Measurements from ENCODE around the gene CLSTN2. TPM values are rescaled to one million over a fixed set of nuclear protein-coding genes. Genes with fewer than 3 reads are reported as not detected.

The CLSTN2 gene
- total RNA-seq, 1 experiment from 2014 or later: not detected

- ChIA-PET POLR2A (ENCODE audit: unreplicated experiment) (no interaction called here), CTCF (no interaction called here)
- no TSS peak for BruUV-seq (replicated peaks)
- Histone ChIP-seq H3K27ac (no peak overlapping the region), H3K4me3 (no peak overlapping the region), H3K36me3 (ENCODE audit: low read depth) (no peaks in the 10 kb centered on the region), H3K9me3 (ENCODE audit: insufficient read depth, low read depth) (no peaks in the 10 kb centered on the region), H3K4me1 (replicated peaks; ENCODE audit: insufficient read depth) (no peaks in the 10 kb centered on the region), H2AFZ (no peak overlapping the region), H3K4me2 (no peak overlapping the region), H3K79me2 (ENCODE audit: low read depth) (no peaks in the 10 kb centered on the region), H3K27me3 (ENCODE audit: insufficient read depth, low read depth) (no peaks in the 10 kb centered on the region), H3F3A (ENCODE audit: insufficient read depth, low read depth) (no peaks in the 10 kb centered on the region), H3K9me2 (ENCODE audit: insufficient read depth) (no peaks in the 10 kb centered on the region), H4K20me1 (ENCODE audit: insufficient read depth) (no peaks in the 10 kb centered on the region)
- no peak for TF ChIP-seq EZH2 (IDR thresholded peaks at IDR 0.05; ENCODE audit: low read depth)
- no peak for TF ChIP-seq CTCF (conservative IDR thresholded peaks at IDR 0.05)
- DNase-seq: no peak
- intact Hi-C loops (cut with micrococcal nuclease; ENCODE audit: unreplicated experiment): no loop called here
These were observed 330.3 kb downstream of the CLSTN2 start for GRCh38 chr3:140265302-140265701.

- H3K79me2 ChIP-seq (ENCODE audit: low read depth): no peaks in the 10 kb centered on the region
- H3K4me2 ChIP-seq: no peak overlapping the region
- H3K27ac ChIP-seq: no peak overlapping the region
- no peaks in the 10 kb centered on the region for H3K4me1 ChIP-seq (replicated peaks; ENCODE audit: insufficient read depth)
- no peaks in the 10 kb centered on the region for H3K9me3 ChIP-seq (ENCODE audit: insufficient read depth, low read depth)
- ChIA-PET POLR2A (ENCODE audit: unreplicated experiment) (no interaction called here), CTCF (no interaction called here)
- no peaks in the 10 kb centered on the region for H3K27me3 ChIP-seq (ENCODE audit: insufficient read depth, low read depth)
- intact Hi-C loops (cut with micrococcal nuclease; ENCODE audit: unreplicated experiment): no loop called here
- no TSS peak for BruUV-seq (replicated peaks)
- no peaks in the 10 kb centered on the region for H3K36me3 ChIP-seq (ENCODE audit: low read depth)
- no peaks in the 10 kb centered on the region for H4K20me1 ChIP-seq (ENCODE audit: insufficient read depth)
- H2AFZ ChIP-seq: no peak overlapping the region
- no peak for DNase-seq
- H3K4me3 ChIP-seq: no peak overlapping the region
- TF ChIP-seq EZH2 (IDR thresholded peaks at IDR 0.05; ENCODE audit: low read depth) (no peak), CTCF (conservative IDR thresholded peaks at IDR 0.05) (no peak)
- no peaks in the 10 kb centered on the region; the same call in 1 of the 2 replicates for H3K9me2 ChIP-seq (ENCODE audit: insufficient read depth)
- H3F3A ChIP-seq (ENCODE audit: insufficient read depth, low read depth): no peaks in the 10 kb centered on the region
These were observed 333.1 kb downstream of the CLSTN2 start for GRCh38 chr3:140268103-140268502.

GRCh38 chr3:140268610-140269009 is 333.6 kb downstream of the CLSTN2 start:
- H3K79me2 ChIP-seq (ENCODE audit: low read depth): no peaks in the 10 kb centered on the region
- ChIA-PET POLR2A (ENCODE audit: unreplicated experiment) (no interaction called here), CTCF (no interaction called here)
- no peak overlapping the region for H3K4me3 ChIP-seq
- no peaks in the 10 kb centered on the region for H3F3A ChIP-seq (ENCODE audit: insufficient read depth, low read depth)
- no peak overlapping the region for H3K4me2 ChIP-seq
- H3K36me3 ChIP-seq (ENCODE audit: low read depth): no peaks in the 10 kb centered on the region
- H3K9me3 ChIP-seq (ENCODE audit: insufficient read depth, low read depth): no peaks in the 10 kb centered on the region
- H2AFZ ChIP-seq: no peak overlapping the region
- H4K20me1 ChIP-seq (ENCODE audit: insufficient read depth): no peaks in the 10 kb centered on the region
- H3K27ac ChIP-seq: no peak overlapping the region
- no TSS peak for BruUV-seq (replicated peaks)
- no peaks in the 10 kb centered on the region for H3K4me1 ChIP-seq (replicated peaks; ENCODE audit: insufficient read depth)
- H3K9me2 ChIP-seq (ENCODE audit: insufficient read depth): no peaks in the 10 kb centered on the region; the same call in 1 of the 2 replicates
- TF ChIP-seq EZH2 (IDR thresholded peaks at IDR 0.05; ENCODE audit: low read depth): no peak
- TF ChIP-seq CTCF (conservative IDR thresholded peaks at IDR 0.05): no peak
- DNase-seq: no peak
- H3K27me3 ChIP-seq (ENCODE audit: insufficient read depth, low read depth): no peaks in the 10 kb centered on the region
- intact Hi-C loops (cut with micrococcal nuclease; ENCODE audit: unreplicated experiment): no loop called here

Data from PC-9 (cell line).